ENCODE results near the gene PFKFB1.
"Not testable (repeated sequence)": the region's sequence is repeated elsewhere in the genome, so short reads cannot be mapped to it uniquely, and the experiment has no call there.

PFKFB1 gene

DNA sequence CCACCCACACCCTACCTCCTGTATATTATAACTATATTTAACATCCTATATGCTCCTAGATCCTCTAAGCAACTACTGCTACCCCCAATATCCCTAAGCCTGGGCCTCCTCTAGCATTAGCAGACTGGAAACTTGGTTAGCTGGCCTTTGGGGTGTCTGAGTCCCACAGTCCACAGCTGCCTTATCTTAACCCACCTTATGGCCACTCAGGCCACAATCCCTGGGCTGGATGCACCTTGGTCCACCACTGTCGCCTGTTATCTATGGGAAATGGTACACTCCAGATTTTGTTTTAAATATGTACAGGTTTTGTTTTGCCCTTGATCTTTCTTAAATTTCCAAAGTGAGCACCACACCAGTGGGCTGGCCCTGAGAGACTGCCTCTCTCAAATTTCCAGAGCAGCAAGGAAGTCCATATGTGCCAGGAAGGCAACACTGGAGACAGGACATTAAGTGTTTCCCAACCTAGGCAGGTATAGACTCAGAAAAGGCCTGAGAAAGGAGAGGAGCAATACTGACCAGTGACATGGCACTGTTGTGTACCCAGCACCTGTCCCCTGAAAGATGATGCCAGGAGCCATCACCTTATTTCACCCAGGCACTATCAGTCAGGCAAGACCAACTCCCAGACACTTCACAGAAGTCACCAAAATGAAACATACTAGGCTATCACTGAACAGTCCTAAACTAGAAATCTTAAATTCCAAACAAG, 921 bp downstream of the PFKFB1 start:
- DNase-seq = no peak

DNA sequence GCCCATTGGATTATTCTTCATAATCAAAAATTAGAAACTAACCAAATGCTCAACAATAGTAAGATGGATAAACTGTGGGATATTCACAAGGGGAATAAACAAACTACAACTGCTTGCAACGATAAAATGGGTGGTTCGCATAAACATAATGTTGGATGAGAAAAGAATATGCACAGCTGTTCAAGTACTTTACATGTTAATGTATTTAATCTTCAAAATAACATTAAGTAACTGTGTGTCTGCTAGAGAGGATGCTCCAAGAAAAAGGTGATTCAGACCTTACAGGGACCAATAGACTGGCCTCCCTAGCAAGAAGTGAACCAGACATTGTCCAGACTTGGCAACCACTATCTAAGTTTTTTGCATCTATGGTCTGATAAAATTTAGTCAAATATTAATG, 2.3 kb downstream of the PFKFB1 start:
- DNase-seq = no peak

DNA sequence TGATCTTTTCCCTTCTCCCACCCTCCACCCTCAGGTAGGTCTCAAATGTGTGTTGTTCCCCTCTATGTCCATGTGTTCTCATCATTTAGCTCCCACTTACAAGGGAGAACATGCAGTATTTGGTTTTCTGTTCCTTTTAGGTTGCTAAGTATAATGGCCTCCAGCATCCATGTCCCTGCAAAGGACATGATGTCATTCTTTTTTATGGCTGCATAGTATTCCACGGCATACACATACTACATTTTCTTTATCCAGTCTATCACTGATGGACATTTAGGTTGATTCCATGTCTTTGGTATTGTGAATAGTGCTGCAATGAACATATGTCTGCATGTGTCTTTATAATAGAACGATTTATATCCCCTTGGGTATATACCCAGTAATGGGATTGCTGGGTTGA, 10.7 kb downstream of the PFKFB1 start:
- DNase-seq = not testable (repeated sequence)

DNA sequence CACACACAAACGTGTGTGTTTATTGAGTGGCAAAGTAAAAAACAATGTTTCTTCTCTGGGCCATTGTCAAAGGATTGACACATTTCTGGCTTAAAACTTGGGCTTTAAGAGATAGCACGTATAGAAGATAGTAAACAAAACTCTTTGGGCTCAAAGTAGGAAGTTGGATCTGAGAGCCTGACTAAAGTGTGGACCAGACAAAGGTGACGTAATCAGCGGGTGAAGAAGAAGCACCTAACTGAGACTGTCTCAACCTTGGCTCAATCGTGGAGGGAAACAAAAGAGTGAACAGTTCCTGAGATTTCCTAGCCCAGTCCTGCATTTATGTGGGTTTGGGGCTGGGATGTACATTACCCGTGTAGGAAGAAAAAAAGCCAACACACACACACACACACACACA, 13.7 kb downstream of the PFKFB1 start:
- DNase-seq = no peak

DNA sequence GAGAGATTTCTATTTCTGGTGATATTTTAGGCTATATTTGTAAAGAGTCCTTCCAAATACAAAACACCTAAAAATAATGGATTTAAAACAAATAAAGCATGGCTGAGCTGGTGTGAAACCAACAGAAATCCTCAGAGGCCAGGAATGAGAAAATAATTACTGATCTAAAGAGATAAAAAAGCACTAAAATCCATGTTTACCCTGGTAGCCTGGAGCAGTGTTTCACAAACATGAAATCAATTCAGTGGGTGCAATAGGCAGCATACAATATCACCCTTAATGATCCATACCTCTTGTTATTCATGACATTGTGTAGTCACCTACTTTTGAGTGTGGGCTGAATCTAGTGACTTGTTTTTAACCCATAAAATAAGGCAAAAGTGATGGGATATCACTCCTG, 14.6 kb downstream of the PFKFB1 start:
- no peak for DNase-seq

DNA sequence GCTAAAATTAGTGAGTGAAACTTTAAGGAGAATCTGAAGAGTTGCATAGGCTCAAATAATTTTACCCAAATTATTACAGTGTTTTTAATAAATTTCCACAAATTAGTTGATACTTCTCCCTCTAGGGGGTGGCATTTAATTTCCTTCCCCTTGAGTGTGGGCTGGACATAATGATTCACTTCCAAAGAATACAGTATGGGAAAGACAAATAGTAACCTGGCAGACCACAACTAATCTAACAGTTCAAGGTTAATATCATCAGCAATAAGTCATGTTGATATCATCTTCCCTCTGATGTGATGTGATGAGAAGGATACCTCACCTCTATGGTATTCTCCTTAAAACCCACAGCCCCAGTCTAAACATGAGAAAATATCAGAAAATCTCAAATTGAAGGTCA, 15.5 kb downstream of the PFKFB1 start:
- DNase-seq = no peak

GRCh38 chrX:54977387-54977786, 16.6 kb downstream of the PFKFB1 start:
- DNase-seq = no peak

GRCh38 chrX:54964766-54965497, 29.1 kb downstream of the PFKFB1 start:
- DNase-seq = no peak

DNA sequence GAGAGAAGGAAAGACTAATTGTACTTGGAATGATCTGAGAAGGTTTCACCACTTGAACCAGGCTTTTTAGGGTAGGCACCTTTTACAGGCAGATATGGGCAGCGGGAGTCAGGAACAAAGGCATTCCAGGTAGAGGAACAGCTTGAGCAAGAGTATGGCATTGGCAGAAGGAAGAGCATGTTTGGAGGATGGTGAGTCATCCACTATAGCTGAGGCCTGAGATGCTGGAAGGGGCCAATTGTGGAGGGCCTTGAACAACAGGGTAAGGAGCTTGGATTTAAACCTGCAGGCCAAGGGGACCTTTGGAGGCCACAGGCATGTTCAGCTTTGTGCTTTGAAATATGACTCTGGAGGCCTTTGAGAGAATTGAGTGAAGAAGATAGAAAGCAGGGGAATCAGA, 32.2 kb downstream of the PFKFB1 start:
- DNase-seq = no peak

DNA sequence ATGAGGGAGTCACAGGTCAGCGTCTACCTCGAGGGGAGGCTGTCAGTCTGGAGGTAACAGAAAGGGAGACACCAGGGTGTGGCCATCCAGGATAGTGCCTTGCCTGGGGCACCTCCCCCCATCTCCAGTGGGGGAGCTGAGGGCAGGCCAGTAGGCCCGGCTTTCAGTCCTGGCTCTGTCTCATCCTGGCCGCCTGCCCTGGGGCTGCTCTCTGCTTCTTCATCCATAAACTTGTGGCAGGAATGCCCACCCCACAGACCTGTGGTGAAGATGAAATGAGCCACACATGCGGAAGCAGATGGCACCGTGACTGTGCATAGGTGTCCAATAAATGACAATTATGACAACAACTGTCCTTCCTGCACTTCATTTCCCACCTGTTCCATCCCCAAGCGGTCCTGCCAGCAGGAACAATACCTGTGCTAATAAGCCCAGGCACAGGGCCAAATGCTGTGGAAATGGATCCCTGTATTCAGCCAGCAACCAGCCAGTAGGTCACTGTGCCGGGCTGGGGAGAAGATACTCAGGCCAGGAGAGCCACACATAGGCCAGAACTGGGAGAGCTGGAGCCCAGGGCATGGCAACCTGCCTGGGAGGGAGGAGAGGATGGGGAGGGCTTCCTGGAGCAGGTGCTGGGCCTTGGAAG, 43.1 kb downstream of the PFKFB1 start:
- DNase-seq = peak; percentile 89

DNA sequence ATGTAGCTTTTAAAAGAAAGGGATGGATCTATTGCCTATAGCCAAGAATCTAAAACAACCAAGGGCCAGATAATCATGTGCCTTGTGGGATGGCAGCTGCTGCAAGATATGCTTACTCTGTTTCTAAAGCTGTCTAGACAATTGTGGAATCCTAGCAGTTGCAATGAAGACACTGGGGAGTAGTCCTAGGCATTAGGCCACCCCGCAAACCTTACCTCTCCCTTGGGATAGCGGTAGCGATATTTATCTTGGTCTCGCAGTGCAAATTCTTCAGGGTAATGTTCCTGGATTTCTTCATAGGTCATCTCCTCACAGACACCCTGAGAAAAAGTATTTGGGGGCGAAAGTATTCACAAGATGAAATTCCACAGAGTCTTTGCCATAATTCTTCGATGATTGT, 48.8 kb downstream of the PFKFB1 start:
- no peak for DNase-seq

GRCh38 chrX:54944816-54945215, 49.2 kb downstream of the PFKFB1 start:
- no peak for DNase-seq

GRCh38 chrX:54937416-54937815, 56.6 kb downstream of the PFKFB1 start:
- DNase-seq = no peak

- no peak for DNase-seq
Measured at GRCh38 chrX:54935306-54935705, 58.7 kb downstream of the PFKFB1 start.

DNA sequence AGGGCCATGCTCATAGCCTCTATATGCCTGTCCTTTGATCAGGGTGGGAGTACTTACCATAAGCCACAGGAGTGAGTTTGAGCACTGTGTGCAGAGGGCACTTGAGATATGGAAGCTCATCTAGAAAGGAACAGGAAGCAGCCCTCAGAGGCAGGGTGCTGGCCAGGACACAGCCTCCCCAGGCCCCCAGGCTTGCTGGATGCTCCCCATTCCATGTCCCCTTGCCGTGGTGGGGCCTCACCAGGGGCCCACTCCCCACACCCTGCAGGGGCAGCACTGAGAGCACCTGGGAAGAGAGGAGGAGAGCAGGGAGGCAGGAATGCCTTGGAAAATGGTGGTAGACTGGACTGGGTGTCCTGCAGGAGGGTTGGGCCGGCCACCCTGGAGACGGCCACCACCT, 59.1 kb downstream of the PFKFB1 start:
- no peak for DNase-seq

DNA sequence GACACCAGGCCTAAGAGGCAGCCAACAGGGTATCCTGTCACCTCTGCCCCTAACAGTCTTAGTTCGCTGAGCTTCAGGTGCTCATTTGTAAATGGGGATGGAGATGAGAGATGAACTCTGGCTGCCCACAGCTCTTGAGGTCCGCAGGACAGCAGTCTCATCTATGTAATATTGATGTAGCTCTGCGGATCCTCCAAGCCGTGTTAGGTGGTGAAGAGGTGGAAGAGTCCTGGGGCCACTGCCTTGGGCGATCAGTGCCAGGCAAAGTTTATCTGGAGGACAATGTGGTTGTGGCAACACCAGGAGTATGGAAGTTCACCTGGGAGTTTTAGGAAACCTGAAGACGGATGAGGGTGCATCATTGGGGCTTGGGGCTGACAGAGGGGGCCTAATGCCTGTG, 59.9 kb downstream of the PFKFB1 start:
- DNase-seq = no peak

DNA sequence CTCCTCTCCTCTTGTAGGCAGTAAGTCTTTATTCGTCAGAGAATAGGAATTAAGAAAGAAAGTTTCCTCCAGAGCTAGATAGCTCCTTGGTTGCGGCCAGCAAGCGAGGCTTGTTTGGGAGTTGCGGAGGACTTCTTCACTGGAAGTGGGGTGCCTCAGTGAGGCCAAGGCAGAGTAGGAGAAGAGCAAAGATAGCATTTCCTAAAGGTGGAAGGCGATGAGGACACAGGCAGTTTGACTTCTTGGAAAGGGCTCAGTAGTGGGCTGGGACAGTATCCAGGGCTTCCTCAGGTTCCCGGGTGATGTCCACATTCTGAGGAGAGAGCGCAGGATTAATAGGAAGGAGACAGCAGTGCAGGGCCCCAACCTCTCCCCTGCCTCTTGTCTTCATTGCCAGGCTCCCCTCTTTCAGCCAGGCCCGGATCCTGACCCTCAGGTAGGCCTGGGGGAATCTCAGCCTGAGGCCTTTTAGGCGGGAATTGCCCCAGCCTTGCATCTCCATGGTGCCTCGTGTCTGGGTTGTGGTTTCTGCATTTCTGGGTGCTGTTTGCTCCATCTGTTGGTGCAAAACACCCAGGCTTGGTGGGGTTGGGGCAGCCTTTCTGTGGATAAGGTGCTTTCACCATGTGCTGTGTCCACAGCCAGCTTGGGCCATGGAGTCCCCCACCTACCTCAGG, 60.7 kb downstream of the PFKFB1 start:
- DNase-seq = no peak

- no peak for DNase-seq
Measured at GRCh38 chrX:54931107-54931506, 62.9 kb downstream of the PFKFB1 start.

GRCh38 chrX:54930291-54931049, 63.5 kb downstream of the PFKFB1 start:
- no peak for DNase-seq

GRCh38 chrX:54928876-54929275, 65.1 kb downstream of the PFKFB1 start:
- DNase-seq = no peak

DNA sequence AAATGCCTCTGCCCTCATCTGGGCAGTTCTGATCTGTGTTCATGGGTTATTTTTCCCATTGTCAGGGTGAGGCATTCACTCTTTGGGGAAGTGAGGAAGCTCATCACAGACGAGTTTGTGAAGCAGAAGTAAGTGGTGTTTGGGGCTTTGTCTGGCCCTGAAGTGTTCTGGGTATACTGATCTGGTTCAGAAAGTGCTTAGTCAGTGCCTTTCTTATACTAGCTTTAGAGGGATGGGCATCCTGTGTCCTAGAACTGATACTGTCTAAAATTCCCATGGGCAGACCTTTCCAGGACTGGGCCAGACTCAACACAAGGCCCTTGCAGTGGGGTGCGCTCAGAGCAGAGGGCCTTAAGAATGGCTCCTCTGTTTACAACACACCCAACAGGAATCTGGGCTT, 67.0 kb downstream of the PFKFB1 start:
- no peak for DNase-seq

- no peak for DNase-seq
Measured at GRCh38 chrX:54923376-54923775, 70.6 kb downstream of the PFKFB1 start.

- DNase-seq = no peak
Measured at GRCh38 chrX:54922547-54922946, 71.4 kb downstream of the PFKFB1 start.
